Endodermal cell (in vitro differentiated cells): ENCODE measurements around the gene TTR. TPM values are rescaled to one million over a fixed set of nuclear protein-coding genes. Genes with fewer than 3 reads are reported as not detected.

ENCODE experiments used
- DNase-seq: peaks from one replicate; pipeline ENCODE4 v3.0.0-alpha.2; 2017
- H3K27ac ChIP-seq: 2 replicates; pipeline ENCODE4 v1.5.1; 2013; ENCODE audit warnings: mild to moderate bottlenecking, low read depth, low read length, moderate library complexity
- H3K27me3 ChIP-seq: 2 replicates; pipeline ENCODE4 v1.6.1; 2013; ENCODE audit warnings: mild to moderate bottlenecking, low read length, moderate library complexity; ENCODE audit not compliant: insufficient read depth, control insufficient read depth, poor library complexity, severe bottlenecking
- H3K36me3 ChIP-seq: 2 replicates; pipeline ENCODE4 v1.7.0; 2013; ENCODE audit warnings: mild to moderate bottlenecking, low read length, moderate library complexity; ENCODE audit not compliant: control insufficient read depth, insufficient read depth
- H3K4me1 ChIP-seq: one replicate; pipeline ENCODE4 v1.7.0; 2013; ENCODE audit warnings: low read length; ENCODE audit not compliant: control insufficient read depth, insufficient read depth
- H3K4me3 ChIP-seq: 2 replicates; pipeline ENCODE4 v1.5.1; 2013; ENCODE audit warnings: mild to moderate bottlenecking, low read length, moderate library complexity
- H3K9ac ChIP-seq: 2 replicates; pipeline ENCODE4 v1.6.1; 2013; ENCODE audit warnings: mild to moderate bottlenecking, low read length, moderate library complexity; ENCODE audit not compliant: poor library complexity, severe bottlenecking; ENCODE audit errors: extremely low read depth
- H3K9me3 ChIP-seq: 2 replicates; pipeline ENCODE4 v1.6.1; 2013; ENCODE audit warnings: mild to moderate bottlenecking, low read length, moderate library complexity; ENCODE audit not compliant: control insufficient read depth
- H3K27ac Mint-ChIP-seq: 2 replicates; pipeline ENCODE4 v1.8.0; 2020; ENCODE audit warnings: mixed read lengths
- H3K27me3 Mint-ChIP-seq: 2 replicates; pipeline ENCODE4 v1.8.0; 2021; ENCODE audit warnings: mild to moderate bottlenecking, mixed read lengths; ENCODE audit not compliant: insufficient read depth
- H3K36me3 Mint-ChIP-seq: 2 replicates; pipeline ENCODE4 v1.8.0; 2020; ENCODE audit warnings: low read depth, mixed read lengths
- H3K4me1 Mint-ChIP-seq: 2 replicates; pipeline ENCODE4 v1.8.0; 2020; ENCODE audit warnings: mixed read lengths
- H3K4me3 Mint-ChIP-seq: 2 replicates; pipeline ENCODE4 v1.8.0; 2020; ENCODE audit warnings: mild to moderate bottlenecking, moderate library complexity, mixed read lengths
- H3K9me3 Mint-ChIP-seq: 2 replicates; pipeline ENCODE4 v1.8.0; 2020; ENCODE audit warnings: mild to moderate bottlenecking, mixed read lengths
- CTCF ChIP-seq: fragments of 200-600 bp; sonication (generic); conservative IDR thresholded peaks from 2 replicates; pipeline ENCODE4 v1.5.0; 2021; ENCODE audit warnings: antibody characterized with exemption, mild to moderate bottlenecking
- WGBS, 2 experiments: methylation state at CpG; one replicate each; pipeline versions ENCODE4 v1.1.5 to v1.1.7; 2013; ENCODE audit warnings: missing lambda C conversion rate in 2 of 2, mixed read lengths in 1 of 2; ENCODE audit not compliant: insufficient coverage in 1 of 2, insufficient read length in 1 of 2; 5-methylcytosine and 5-hydroxymethylcytosine counted together
- total RNA-seq, 2 donors: library from RNA; stranded (reverse); fragmentation: NEBNext Ultra II Directional in 1 of 2; extraction: Animal tissue kit (Norgen Biotek cat#: 25700) in 1 of 2; gene quantifications; 2 replicates in 1 of 2; 3 replicates in 1 of 2; pipeline ENCODE4 v1.2.1, GENCODE V29; 2021

The TTR gene
- total RNA-seq, 2 donors from 2014 or later = not detected

DNA sequence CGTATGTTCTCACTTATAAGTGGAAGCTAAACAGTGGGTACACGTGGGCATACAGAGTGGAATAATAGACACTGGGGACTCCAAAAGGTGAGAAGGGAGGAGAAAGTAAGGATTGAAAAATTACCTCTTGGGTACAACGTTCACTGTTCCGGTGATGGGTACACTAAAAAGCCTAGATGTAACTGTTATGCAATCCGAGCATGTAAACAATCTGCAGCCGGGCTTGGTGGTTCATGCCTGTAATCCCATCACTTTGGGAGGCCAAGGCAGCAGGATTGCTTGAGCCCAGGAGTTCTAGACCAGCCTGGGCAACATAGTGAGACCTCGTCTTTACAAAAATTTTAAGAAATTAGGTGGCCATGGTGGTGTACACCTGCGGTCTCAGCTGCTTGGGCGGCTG lies 33.1 kb upstream of the TTR start:
- Mint-ChIP-seq H3K9me3 (no peaks in the 10 kb centered on the region), H3K36me3 (no peaks in the 10 kb centered on the region), H3K27ac (no peak overlapping the region), H3K27me3 (no peaks in the 10 kb centered on the region), H3K4me1 (peaks cover 33% of the 10 kb centered on the region), H3K4me3 (no peak overlapping the region)
- no peaks in the 10 kb centered on the region for H3K36me3 ChIP-seq
- no peak overlapping the region for H3K27ac ChIP-seq
- DNase-seq = no peak
- H3K4me3 ChIP-seq = no peak overlapping the region
- 83 to 97% methylated on average over 8 to 9 of the region's 9 CpGs for WGBS, 2 experiments
- no peaks in the 10 kb centered on the region for H3K27me3 ChIP-seq
- no peak for TF ChIP-seq CTCF
- peaks cover 4% of the 10 kb centered on the region for H3K4me1 ChIP-seq
- no peak overlapping the region for H3K9ac ChIP-seq
- H3K9me3 ChIP-seq = no peaks in the 10 kb centered on the region

- H3K9me3 ChIP-seq = no peaks in the 10 kb centered on the region
- no peaks in the 10 kb centered on the region for H3K36me3 ChIP-seq
- no peak overlapping the region for H3K27ac ChIP-seq
- TF ChIP-seq CTCF = no peak
- H3K27ac Mint-ChIP-seq = no peak overlapping the region
- 75 to 91% methylated on average over 4 of the region's 4 CpGs for WGBS, 2 experiments
- no peak for DNase-seq
- H3K4me3 Mint-ChIP-seq = no peak overlapping the region
- H3K27me3 ChIP-seq = peaks cover 5% of the 10 kb centered on the region
- no peaks in the 10 kb centered on the region for H3K27me3 Mint-ChIP-seq
- H3K4me3 ChIP-seq = no peak overlapping the region
- no peaks in the 10 kb centered on the region for H3K9me3 Mint-ChIP-seq
- no peaks in the 10 kb centered on the region for H3K4me1 ChIP-seq
- H3K4me1 Mint-ChIP-seq = peaks cover 22% of the 10 kb centered on the region
- no peaks in the 10 kb centered on the region for H3K36me3 Mint-ChIP-seq
- no peak overlapping the region for H3K9ac ChIP-seq
These were observed 29.0 kb upstream of the TTR start for GRCh38 chr18:31562726-31563125.

DNA sequence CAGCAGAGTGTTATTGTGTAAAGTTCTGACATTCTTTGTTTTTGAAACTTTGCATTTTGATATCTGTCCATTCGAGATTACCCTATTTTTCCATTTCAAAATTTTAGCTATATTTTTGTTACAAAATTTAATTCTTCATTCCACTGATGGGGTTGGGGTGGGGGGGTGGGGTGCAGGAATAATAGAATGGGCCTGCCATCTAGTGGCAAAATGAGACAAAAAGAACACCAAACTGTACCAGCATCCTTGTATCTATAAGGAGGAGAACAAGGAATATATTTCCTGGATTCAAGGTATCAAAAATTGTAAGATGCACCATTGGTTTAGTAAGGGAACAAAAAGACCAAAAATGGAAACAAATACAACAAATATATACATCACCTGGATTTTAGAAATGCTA lies 27.9 kb upstream of the TTR start:
- H3K4me1 ChIP-seq = no peaks in the 10 kb centered on the region

More for the DNA sequence above, 27.9 kb upstream of the TTR start:
- TF ChIP-seq CTCF = peak; percentile 58
- H3K27ac ChIP-seq = no peak overlapping the region
- no peaks in the 10 kb centered on the region for H3K36me3 ChIP-seq
- Mint-ChIP-seq H3K4me3 (no peak overlapping the region), H3K27ac (no peak overlapping the region), H3K27me3 (no peaks in the 10 kb centered on the region), H3K9me3 (no peaks in the 10 kb centered on the region), H3K4me1 (peaks cover 22% of the 10 kb centered on the region), H3K36me3 (no peaks in the 10 kb centered on the region)
- DNase-seq = no peak
- no CpG with 5 or more reads among the region's 1 CpG for WGBS, 2 experiments
- peaks cover 5% of the 10 kb centered on the region for H3K27me3 ChIP-seq
- H3K9me3 ChIP-seq = no peaks in the 10 kb centered on the region
- no peak overlapping the region for H3K4me3 ChIP-seq
- no peak overlapping the region for H3K9ac ChIP-seq
